NCI-H2227 (cell line): ENCODE measurements around the gene TAOK2.
"Not testable (repeated sequence)": the region's sequence is repeated elsewhere in the genome, so short reads cannot be mapped to it uniquely, and the experiment has no call there.

Experiments
- DNase-seq: peaks from one replicate; lab custom pipeline; 2025; ENCODE audit not compliant: unreplicated experiment; lab: John Stamatoyannopoulos, UW

Gene TAOK2

GRCh38 chr16:30018731-30019158 is 45.1 kb downstream of the TAOK2 start:
- no peak for DNase-seq

- DNase-seq: no peak
Observed at GRCh38 chr16:30022887-30023286, 49.2 kb downstream of the TAOK2 start, which contains the start of gene C16orf92. Gene C16orf92 (plus strand): TSS chr16:30023198. CDS start chr16:30023341, 143 bp downstream.

GRCh38 chr16:30023586-30023985 is 49.9 kb downstream of the TAOK2 start:
- DNase-seq: no peak

GRCh38 chr16:30024451-30024850 is 50.8 kb downstream of the TAOK2 start:
- no peak for DNase-seq

- no peak for DNase-seq
Observed at GRCh38 chr16:30025156-30025555, 51.5 kb downstream of the TAOK2 start.

- no peak for DNase-seq
Observed at GRCh38 chr16:30025574-30025973, 51.9 kb downstream of the TAOK2 start.

GRCh38 chr16:30026449-30026848 is 52.8 kb downstream of the TAOK2 start:
- DNase-seq: no peak

- peak; percentile 56 for DNase-seq
Observed at GRCh38 chr16:30027588-30028437, 54.1 kb downstream of the TAOK2 start.

- DNase-seq: peak; percentile 56
Observed at GRCh38 chr16:30028438-30029076, 54.9 kb downstream of the TAOK2 start.

GRCh38 chr16:30030011-30030685 is 56.5 kb downstream of the TAOK2 start:
- DNase-seq: peak; percentile 30

GRCh38 chr16:30030841-30031413 is 57.3 kb downstream of the TAOK2 start, which contains the start of gene TLCD3B:
Gene TLCD3B (minus strand): TSS chr16:30031271. CDS start chr16:30030527, 744 bp downstream.
- DNase-seq: peak; percentile 67

GRCh38 chr16:30031477-30031918 is 57.8 kb downstream of the TAOK2 start:
- no peak for DNase-seq

GRCh38 chr16:30032083-30032819 is 58.6 kb downstream of the TAOK2 start:
- DNase-seq: peak; percentile 90

GRCh38 chr16:30033270-30033669 is 59.6 kb downstream of the TAOK2 start:
- no peak for DNase-seq

GRCh38 chr16:30040221-30040620 is 66.6 kb downstream of the TAOK2 start:
- no peak for DNase-seq

- DNase-seq: not testable (repeated sequence)
Observed at GRCh38 chr16:30040690-30041089, 67.0 kb downstream of the TAOK2 start.

GRCh38 chr16:30041841-30042240 is 68.2 kb downstream of the TAOK2 start:
- peak; percentile 43 for DNase-seq
